Activated CD8-positive, alpha-beta T cell treated with anti-CD3 and anti-CD28 coated beads for 36 hours (primary cell): ENCODE measurements around the gene WDR74. TPM values are rescaled to one million over a fixed set of nuclear protein-coding genes. Genes with fewer than 3 reads are reported as not detected.
A peak's percentile ranks its signal among the peaks of the same experiment; 100 is the strongest.

Experiments
- ATAC-seq: fragments of 200-7000 bp; cut with Tn5 transposase; one replicate; pipeline ENCODE4 v1.10.0; 2021; ENCODE audit warnings: mild to moderate bottlenecking, moderate library complexity
- CTCF ChIA-PET: fragments of 350-600 bp; sonication (Branson Sonifier 250); formaldehyde crosslinking; loops from one replicate; lab custom pipeline; 2021; ENCODE audit warnings: antibody characterized with exemption; lab: Charles Lee
- POLR2A ChIA-PET: fragments of 350-600 bp; sonication (Branson Sonifier 250); formaldehyde crosslinking; loops from one replicate; lab custom pipeline; 2021; ENCODE audit warnings: antibody characterized with exemption; lab: Charles Lee
- DNase-seq: peaks from one replicate; pipeline ENCODE4 v3.0.0-alpha.2; 2020
- H3K27ac Mint-ChIP-seq: one replicate; pipeline ENCODE4 v1.8.0; 2021; ENCODE audit warnings: mild to moderate bottlenecking, mixed read lengths
- H3K27me3 Mint-ChIP-seq: one replicate; pipeline ENCODE4 v1.8.0; 2021; ENCODE audit warnings: mixed read lengths
- H3K36me3 Mint-ChIP-seq: one replicate; pipeline ENCODE4 v1.8.0; 2021; ENCODE audit warnings: low read depth, mixed read lengths
- H3K4me1 Mint-ChIP-seq: one replicate; pipeline ENCODE4 v1.8.0; 2021; ENCODE audit warnings: low read depth, mixed read lengths
- H3K4me3 Mint-ChIP-seq: one replicate; pipeline ENCODE4 v1.8.0; 2021; ENCODE audit warnings: mild to moderate bottlenecking, moderate library complexity, mixed read lengths
- H3K9me3 Mint-ChIP-seq: one replicate; pipeline ENCODE4 v1.8.0; 2021; ENCODE audit warnings: mixed read lengths
- CTCF ChIP-seq: fragments of 200-600 bp; IDR thresholded peaks from one replicate; pipeline ENCODE4 v1.8.0; 2022; ENCODE audit warnings: antibody characterized with exemption, mild to moderate bottlenecking
- intact Hi-C: fragments of 100-400 bp; cut with micrococcal nuclease; formaldehyde crosslinking; loops from one replicate; pipeline ENCODE4 v1.10.0; 2022
- total RNA-seq, 2 experiments: library from RNA; stranded (reverse); gene quantifications; one replicate each; pipeline ENCODE4 v1.2.3, GENCODE V29; 2021

WDR74 gene
- total RNA-seq = 10 to 100 TPM; 96.5 to 99.3 TPM

DNA sequence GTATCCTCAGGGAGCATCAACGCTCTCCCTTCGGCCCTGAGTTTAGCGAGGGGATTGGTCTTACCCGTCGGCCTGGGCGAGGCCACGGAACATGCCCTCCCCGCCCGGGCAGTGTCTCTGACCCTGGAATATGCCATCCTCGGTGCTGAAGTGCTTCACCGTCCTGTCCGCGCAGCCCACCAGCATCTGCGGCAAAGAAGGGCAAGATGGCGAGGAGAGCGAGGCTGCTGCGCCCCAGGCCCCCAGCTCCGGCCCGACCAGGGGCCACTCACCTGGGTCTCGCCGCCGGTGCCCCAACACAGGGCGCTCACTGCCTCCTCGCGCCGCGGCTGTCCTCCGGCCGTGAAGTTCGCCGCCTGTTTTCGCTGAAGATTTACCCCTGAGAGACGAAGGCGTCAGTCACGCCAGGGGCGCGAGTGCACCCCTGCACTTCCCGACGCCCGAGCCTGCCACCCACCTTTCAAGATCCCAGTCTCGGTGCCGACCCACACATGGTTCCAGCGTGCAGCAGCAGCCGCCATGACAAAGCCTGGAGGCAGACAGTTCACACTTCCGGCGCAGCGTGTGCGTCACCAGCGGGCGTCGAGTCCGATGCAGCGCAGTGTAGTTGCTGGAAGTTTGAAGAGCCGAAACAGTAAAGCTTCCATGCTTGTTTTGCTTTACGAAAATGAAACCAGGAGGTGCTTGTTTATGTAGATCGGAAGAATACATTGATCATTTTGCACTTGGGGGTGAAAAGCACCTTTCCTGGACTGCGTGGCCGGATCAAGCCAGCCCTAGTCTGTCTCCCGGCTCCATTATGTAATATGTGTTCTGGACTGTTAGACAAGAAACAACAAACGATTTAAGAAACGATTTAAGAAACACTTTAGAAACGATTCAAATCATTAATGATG lies at the start of gene WDR74:
Gene WDR74, minus strand, starts transcription at position 541 of the 896 bp plus-strand sequence. Its CDS starts 20 bp downstream, at position 521.
- H3K9me3 Mint-ChIP-seq = no peaks in the 10 kb centered on the region

DNA sequence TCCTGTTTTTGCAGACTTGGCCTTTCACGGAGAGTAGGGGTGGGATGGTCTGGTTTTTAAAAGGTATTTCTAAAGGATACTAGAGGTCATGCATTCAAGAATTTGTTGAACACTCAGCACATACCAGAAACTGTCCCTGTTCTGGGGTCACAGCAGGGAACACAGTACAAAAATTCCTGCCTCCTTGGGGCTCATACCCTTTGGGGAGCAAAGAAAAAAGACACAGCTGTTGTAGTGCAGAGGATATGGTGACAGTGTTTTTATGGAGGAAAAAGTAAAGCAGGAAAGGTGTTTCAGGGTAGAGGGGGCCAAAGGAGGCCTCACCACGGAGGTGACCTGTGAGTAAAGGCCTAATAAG lies 49.7 kb upstream of the WDR74 start:
- peaks cover 58% of the 10 kb centered on the region for H3K36me3 Mint-ChIP-seq
- H3K27me3 Mint-ChIP-seq = no peaks in the 10 kb centered on the region
- peaks cover 40% of the 10 kb centered on the region for H3K4me1 Mint-ChIP-seq
- TF ChIP-seq CTCF = no peak
- CTCF ChIA-PET = interaction anchor here (0.8 kb wide), 1 partner anchor 132 kb away, joined by 3 read pairs; no protein-coding TSS in a partner anchor
- H3K4me3 Mint-ChIP-seq = no peak overlapping the region
- intact Hi-C loops = no loop called here
- no peaks in the 10 kb centered on the region for H3K9me3 Mint-ChIP-seq
- ATAC-seq = no peak
- POLR2A ChIA-PET = interaction anchor here (0.8 to 15.6 kb wide), 8 partner anchors 8 to 73 kb away, joined by 3 to 495 read pairs (median 4); partner anchors contain the start of genes SLC3A2 and TEX54
- no peak for DNase-seq
- H3K27ac Mint-ChIP-seq = peak overlapping the region; percentile 57

More for the DNA sequence above, at the start of gene WDR74:
- POLR2A ChIA-PET = interaction anchor here (0.6 to 17.2 kb wide), 22 partner anchors 12 to 1385 kb away, joined by 3 to 997 read pairs (median 10); partner anchors contain the start of genes BSCL2, C11orf98, CSKMT and GNG3
- peak; percentile 45 for ATAC-seq
- peaks cover 40% of the 10 kb centered on the region for H3K4me1 Mint-ChIP-seq
- H3K36me3 Mint-ChIP-seq = peaks cover 25% of the 10 kb centered on the region
- intact Hi-C loops = no loop called here
- DNase-seq = peak; percentile 95
- CTCF ChIA-PET = interaction anchor here (1.8 to 3.4 kb wide), 3 partner anchors 12 to 51 kb away, joined by 4 to 33 read pairs (median 6); partner anchors contain the start of gene TMEM179B
- TF ChIP-seq CTCF = no peak
- H3K4me3 Mint-ChIP-seq = no peak within 1 kb of the TSS
- H3K27ac Mint-ChIP-seq = no peak within 1 kb of the TSS
- no peaks in the 10 kb centered on the region for H3K27me3 Mint-ChIP-seq

GRCh38 chr11:62888406-62888805 lies 49.0 kb upstream of the WDR74 start:
- ChIA-PET CTCF (no interaction called here), POLR2A (interaction anchor here (0.6 to 15.6 kb wide), 8 partner anchors 9 to 1025 kb away, joined by 3 to 495 read pairs (median 6); partner anchors contain the start of gene WDR74)
- no peak for DNase-seq
- no peaks in the 10 kb centered on the region for H3K27me3 Mint-ChIP-seq
- intact Hi-C loops = no loop called here
- H3K4me1 Mint-ChIP-seq = peaks cover 47% of the 10 kb centered on the region
- H3K9me3 Mint-ChIP-seq = no peaks in the 10 kb centered on the region
- H3K36me3 Mint-ChIP-seq = peaks cover 65% of the 10 kb centered on the region
- H3K27ac Mint-ChIP-seq = peak overlapping the region; percentile 57
- TF ChIP-seq CTCF = no peak
- no peak for ATAC-seq
- no peak overlapping the region for H3K4me3 Mint-ChIP-seq

- POLR2A ChIA-PET = interaction anchor here (0.5 to 15.6 kb wide), 10 partner anchors 12 to 252 kb away, joined by 3 to 495 read pairs (median 5); partner anchors contain the start of gene WDR74
Observed at GRCh38 chr11:62885137-62885750, 45.9 kb upstream of the WDR74 start.

More at GRCh38 chr11:62885137-62885750, 45.9 kb upstream of the WDR74 start:
- no peaks in the 10 kb centered on the region for H3K9me3 Mint-ChIP-seq
- peaks cover 95% of the 10 kb centered on the region for H3K36me3 Mint-ChIP-seq
- ATAC-seq (no peak), DNase-seq (no peak)
- H3K4me3 Mint-ChIP-seq = peak overlapping the region; percentile 57
- peak overlapping the region; percentile 77 for H3K27ac Mint-ChIP-seq
- TF ChIP-seq CTCF = no peak
- intact Hi-C loops = no loop called here
- CTCF ChIA-PET = interaction anchor here (0.7 to 6.1 kb wide), 8 partner anchors 9 to 138 kb away, joined by 3 to 34 read pairs (median 6); partner anchors contain the start of genes POLR2G and TMEM179B
- H3K27me3 Mint-ChIP-seq = no peaks in the 10 kb centered on the region
- peaks cover 48% of the 10 kb centered on the region for H3K4me1 Mint-ChIP-seq
